ENCODE measurements around the gene SFT2D3.

GRCh38 chr2:127737892-127738291 is 36.6 kb downstream of the SFT2D3 start:
- no peak for TF ChIP-seq CTCF (IDR thresholded peaks at IDR 0.05; ENCODE audit: poor library complexity)
- no peak for TF ChIP-seq EZH2phosphoT487 (IDR thresholded peaks at IDR 0.05; ENCODE audit: low read depth, severe bottlenecking, unreplicated experiment)
